DMS 273 treated with DMSO at 0.1 percent for 48 hours (cell line): ENCODE results near the gene WASF2.
"Not testable (repeated sequence)": the region's sequence is repeated elsewhere in the genome, so short reads cannot be mapped to it uniquely, and the experiment has no call there.

Experiments used
- DNase-seq: peaks from one replicate; lab custom pipeline; 2025; lab: John Stamatoyannopoulos, UW

Gene WASF2

GRCh38 chr1:27496604-27497155, 6.7 kb upstream of the WASF2 start:
- DNase-seq, result no peak

GRCh38 chr1:27492796-27493195, 2.8 kb upstream of the WASF2 start:
- DNase-seq, result no peak

GRCh38 chr1:27491748-27492700, 2.1 kb upstream of the WASF2 start:
- DNase-seq, result peak; percentile 31

GRCh38 chr1:27489501-27489972, 430 bp downstream of the WASF2 start:
- DNase-seq, result no peak

- DNase-seq, result no peak
Measured at GRCh38 chr1:27487966-27488884, 1.7 kb downstream of the WASF2 start.

GRCh38 chr1:27485363-27485762, 4.6 kb downstream of the WASF2 start:
- no peak for DNase-seq

GRCh38 chr1:27483659-27484058, 6.3 kb downstream of the WASF2 start:
- DNase-seq, result no peak

GRCh38 chr1:27481994-27482620, 7.9 kb downstream of the WASF2 start:
- no peak for DNase-seq

GRCh38 chr1:27478098-27478497, 11.9 kb downstream of the WASF2 start:
- no peak for DNase-seq

GRCh38 chr1:27476237-27476636, 13.7 kb downstream of the WASF2 start:
- DNase-seq, result no peak

GRCh38 chr1:27475720-27476119, 14.2 kb downstream of the WASF2 start:
- no peak for DNase-seq

GRCh38 chr1:27473755-27474154, 16.2 kb downstream of the WASF2 start:
- no peak for DNase-seq

- DNase-seq, result not testable (repeated sequence)
Measured at GRCh38 chr1:27472098-27472497, 17.9 kb downstream of the WASF2 start.

GRCh38 chr1:27471477-27471876, 18.5 kb downstream of the WASF2 start:
- no peak for DNase-seq

GRCh38 chr1:27469334-27469733, 20.6 kb downstream of the WASF2 start:
- no peak for DNase-seq

- not testable (repeated sequence) for DNase-seq
Measured at GRCh38 chr1:27468378-27468777, 21.6 kb downstream of the WASF2 start.

GRCh38 chr1:27464926-27465647, 24.9 kb downstream of the WASF2 start:
- DNase-seq, result no peak

GRCh38 chr1:27463916-27464315, 26.1 kb downstream of the WASF2 start:
- DNase-seq, result not testable (repeated sequence)

- not testable (repeated sequence) for DNase-seq
Measured at GRCh38 chr1:27458521-27458920, 31.4 kb downstream of the WASF2 start.

- no peak for DNase-seq
Measured at GRCh38 chr1:27455139-27455811, 34.7 kb downstream of the WASF2 start.
